ENCODE results near the gene CHST12. TPM values are rescaled to one million over a fixed set of nuclear protein-coding genes. Genes with fewer than 3 reads are reported as not detected.
"Not testable (repeated sequence)": the region's sequence is repeated elsewhere in the genome, so short reads cannot be mapped to it uniquely, and the experiment has no call there.

The CHST12 gene
- total RNA-seq, 1 donor from 2014 or later = 16.7 TPM

DNA sequence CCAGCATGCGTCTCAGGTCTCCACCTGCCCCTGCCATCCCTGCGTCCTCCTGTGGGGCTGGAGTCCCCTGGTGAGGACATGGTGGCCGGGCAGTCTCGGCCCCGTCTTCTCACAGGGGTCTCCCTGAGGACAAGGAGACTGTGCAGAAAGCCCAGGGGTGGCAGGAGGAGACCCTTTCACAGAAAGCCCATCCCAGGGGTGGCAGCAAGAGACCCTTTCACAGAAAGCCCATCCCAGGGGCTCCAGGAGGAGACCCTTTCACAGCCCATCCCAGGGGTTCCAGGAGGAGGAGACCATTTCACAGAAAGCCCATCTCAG, 14.8 kb upstream of the CHST12 start:
- peaks cover 16% of the 10 kb centered on the region for H3K4me1 Mint-ChIP-seq (ENCODE audit: low read depth)
- H3K9me3 Mint-ChIP-seq (ENCODE audit: low read depth) = no peaks in the 10 kb centered on the region
- no peaks in the 10 kb centered on the region for H3K27me3 Mint-ChIP-seq
- no peak for TF ChIP-seq CTCF (IDR thresholded peaks at IDR 0.05; ENCODE audit: unreplicated experiment)
- no peak overlapping the region for H3K27ac Mint-ChIP-seq
- H3K4me3 Mint-ChIP-seq (ENCODE audit: low read depth) = no peak overlapping the region
- DNase-seq (ENCODE audit: low spot score, unreplicated experiment) = no peak
- no peaks in the 10 kb centered on the region for H3K36me3 Mint-ChIP-seq (ENCODE audit: insufficient read depth)

GRCh38 chr7:2390020-2390816, 13.2 kb upstream of the CHST12 start:
- Mint-ChIP-seq H3K27ac (peak overlapping the region; percentile 79), H3K4me1 (ENCODE audit: low read depth) (peaks cover 16% of the 10 kb centered on the region)
- not testable (repeated sequence) for H3K27me3 Mint-ChIP-seq; DNase-seq (ENCODE audit: low spot score, unreplicated experiment); H3K4me3 Mint-ChIP-seq (ENCODE audit: low read depth); H3K9me3 Mint-ChIP-seq (ENCODE audit: low read depth); H3K36me3 Mint-ChIP-seq (ENCODE audit: insufficient read depth)

GRCh38 chr7:2393706-2394105, 9.7 kb upstream of the CHST12 start:
- H3K27me3 Mint-ChIP-seq = no peaks in the 10 kb centered on the region
- no peaks in the 10 kb centered on the region for H3K9me3 Mint-ChIP-seq (ENCODE audit: low read depth)
- no peaks in the 10 kb centered on the region for H3K36me3 Mint-ChIP-seq (ENCODE audit: insufficient read depth)
- peaks cover 16% of the 10 kb centered on the region for H3K4me1 Mint-ChIP-seq (ENCODE audit: low read depth)
- H3K27ac Mint-ChIP-seq = no peak overlapping the region
- no peak for DNase-seq (ENCODE audit: low spot score, unreplicated experiment)
- TF ChIP-seq CTCF (IDR thresholded peaks at IDR 0.05; ENCODE audit: unreplicated experiment) = no peak
- no peak overlapping the region for H3K4me3 Mint-ChIP-seq (ENCODE audit: low read depth)

- no peaks in the 10 kb centered on the region for H3K9me3 Mint-ChIP-seq (ENCODE audit: low read depth)
- H3K4me3 Mint-ChIP-seq (ENCODE audit: low read depth) = no peak overlapping the region
- no peaks in the 10 kb centered on the region for H3K27me3 Mint-ChIP-seq
- no peak for DNase-seq (ENCODE audit: low spot score, unreplicated experiment)
- H3K27ac Mint-ChIP-seq = no peak overlapping the region
- TF ChIP-seq CTCF (IDR thresholded peaks at IDR 0.05; ENCODE audit: unreplicated experiment) = no peak
- H3K4me1 Mint-ChIP-seq (ENCODE audit: low read depth) = peaks cover 11% of the 10 kb centered on the region
- H3K36me3 Mint-ChIP-seq (ENCODE audit: insufficient read depth) = no peaks in the 10 kb centered on the region
These were observed 8.8 kb upstream of the CHST12 start for GRCh38 chr7:2394566-2395082.

DNA sequence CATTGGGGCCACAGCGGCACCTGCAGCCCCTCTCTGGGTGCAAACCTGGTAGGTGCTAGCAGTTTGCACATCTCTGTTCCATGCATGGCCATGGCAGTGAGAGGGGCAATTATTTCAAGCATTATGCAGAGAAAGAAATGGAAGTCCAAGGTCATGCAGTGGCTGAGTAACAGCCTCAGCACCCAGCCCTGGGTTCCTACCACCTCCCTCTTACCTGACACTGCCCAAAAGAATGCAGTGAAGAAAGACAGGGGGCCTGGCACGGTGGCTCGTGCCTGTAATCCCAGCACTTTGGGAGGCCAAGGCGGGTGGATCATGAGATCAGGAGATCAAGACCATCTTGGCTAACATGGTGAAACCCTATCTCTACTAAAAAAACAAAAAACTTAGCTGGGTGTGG, 4.9 kb upstream of the CHST12 start:
- no peaks in the 10 kb centered on the region for H3K9me3 Mint-ChIP-seq (ENCODE audit: low read depth)
- no peak overlapping the region for H3K4me3 Mint-ChIP-seq (ENCODE audit: low read depth)
- no peak for TF ChIP-seq CTCF (IDR thresholded peaks at IDR 0.05; ENCODE audit: unreplicated experiment)
- no peaks in the 10 kb centered on the region for H3K27me3 Mint-ChIP-seq
- H3K4me1 Mint-ChIP-seq (ENCODE audit: low read depth) = peaks cover 2% of the 10 kb centered on the region
- DNase-seq (ENCODE audit: low spot score, unreplicated experiment) = no peak
- H3K27ac Mint-ChIP-seq = no peak overlapping the region
- H3K36me3 Mint-ChIP-seq (ENCODE audit: insufficient read depth) = no peaks in the 10 kb centered on the region

Measured in progenitor cell of endocrine pancreas (in vitro differentiated cells).